Suprapubic skin (tissue), 4 donors: ENCODE measurements around the gene IFT74. TPM values are rescaled to one million over a fixed set of nuclear protein-coding genes. Genes with fewer than 3 reads are reported as not detected.

ENCODE experiments used
- DNase-seq, 2 donors: peaks; one replicate each; pipeline ENCODE4 v3.0.0-alpha.2; 2019; ENCODE audit warnings: low spot score in 2 of 2
- H3K27ac ChIP-seq: fragments of 200-600 bp; sonication (generic); one replicate; pipeline ENCODE4 v1.5.1; 2019
- H3K27me3 ChIP-seq: fragments of 200-600 bp; sonication (generic); one replicate; pipeline ENCODE4 v1.5.1; 2019
- H3K36me3 ChIP-seq: fragments of 200-600 bp; sonication (generic); one replicate; pipeline ENCODE4 v1.5.1; 2019
- H3K4me1 ChIP-seq: fragments of 200-600 bp; sonication (generic); one replicate; pipeline ENCODE4 v1.5.1; 2019
- H3K4me3 ChIP-seq: fragments of 200-600 bp; sonication (generic); one replicate; pipeline ENCODE4 v1.5.1; 2019; ENCODE audit warnings: mild to moderate bottlenecking
- H3K9me3 ChIP-seq: fragments of 200-600 bp; sonication (generic); one replicate; pipeline ENCODE4 v1.5.1; 2019
- EP300 ChIP-seq: sonication (generic); formaldehyde crosslinking; IDR thresholded peaks from one replicate; pipeline ENCODE4 v1.6.1; 2017; ENCODE audit warnings: antibody characterized with exemption
- POLR2A ChIP-seq, 2 donors: fragments of 450-650 bp; IDR thresholded peaks; one replicate each; pipeline ENCODE4 v1.6.1; 2017; ENCODE audit warnings: antibody characterized with exemption in 2 of 2, mild to moderate bottlenecking in 2 of 2, moderate library complexity in 2 of 2
- POLR2AphosphoS5 ChIP-seq, 3 donors: sonication (generic); formaldehyde crosslinking; IDR thresholded peaks; one replicate each; pipeline ENCODE4 v1.6.1; 2017; ENCODE audit warnings: antibody characterized with exemption in 3 of 3
- WGBS: methylation state at CpG from one replicate; pipeline ENCODE4 v1.1.5; 2018; 5-methylcytosine and 5-hydroxymethylcytosine counted together
- total RNA-seq, 4 donors: library from RNA; depleted of rRNA; stranded (reverse); fragments of >200 nt; gene quantifications; one replicate each; pipeline ENCODE4 v1.1.0, GENCODE V29; 2016
- TF ChIP-seq, protein P1 (sequence below), 2 donors: fragments of 200-600 bp in 1 of 2; fragments of 450-650 bp in 1 of 2; sonication (generic) in 1 of 2; IDR thresholded peaks; one replicate each; pipeline ENCODE4 v1.5.1; 2016 to 2019; ENCODE audit warnings: antibody characterized with exemption in 2 of 2, mild to moderate bottlenecking in 1 of 2, moderate library complexity in 1 of 2

IFT74 gene
- total RNA-seq, 4 donors from 2014 or later, result 8.2 to 19.4 (median 11.1) TPM

DNA sequence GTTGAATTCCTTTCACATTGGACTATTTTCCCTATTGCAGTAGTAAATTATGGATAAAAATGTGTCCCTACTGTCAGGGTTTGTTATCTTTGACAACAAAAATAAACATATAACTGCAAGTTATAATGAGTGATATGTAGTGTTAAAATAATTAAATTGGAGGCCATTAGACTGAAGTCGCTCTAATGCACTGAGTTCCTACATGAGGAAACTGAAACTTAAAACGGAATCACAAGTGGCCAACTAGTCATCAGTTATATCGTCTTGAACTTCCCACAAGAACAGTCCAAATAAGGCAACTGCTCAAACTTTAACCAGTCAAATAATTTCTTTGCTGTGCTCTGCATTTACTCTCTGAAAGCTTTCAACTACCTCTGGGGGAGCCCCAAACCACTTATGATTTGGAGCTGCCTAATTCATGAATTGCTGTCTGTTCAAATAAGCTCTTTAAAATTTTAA, 2.1 kb upstream of the IFT74 start:
- no peaks in the 10 kb centered on the region for H3K9me3 ChIP-seq
- no peak overlapping the region for H3K27ac ChIP-seq
- DNase-seq, result no peak
- TF ChIP-seq EP300 (no peak), POLR2AphosphoS5 (IDR thresholded peaks at IDR 0.05) (no peak), POLR2A (IDR thresholded peaks at IDR 0.05) (no peak)
- TF ChIP-seq, protein P1, sequence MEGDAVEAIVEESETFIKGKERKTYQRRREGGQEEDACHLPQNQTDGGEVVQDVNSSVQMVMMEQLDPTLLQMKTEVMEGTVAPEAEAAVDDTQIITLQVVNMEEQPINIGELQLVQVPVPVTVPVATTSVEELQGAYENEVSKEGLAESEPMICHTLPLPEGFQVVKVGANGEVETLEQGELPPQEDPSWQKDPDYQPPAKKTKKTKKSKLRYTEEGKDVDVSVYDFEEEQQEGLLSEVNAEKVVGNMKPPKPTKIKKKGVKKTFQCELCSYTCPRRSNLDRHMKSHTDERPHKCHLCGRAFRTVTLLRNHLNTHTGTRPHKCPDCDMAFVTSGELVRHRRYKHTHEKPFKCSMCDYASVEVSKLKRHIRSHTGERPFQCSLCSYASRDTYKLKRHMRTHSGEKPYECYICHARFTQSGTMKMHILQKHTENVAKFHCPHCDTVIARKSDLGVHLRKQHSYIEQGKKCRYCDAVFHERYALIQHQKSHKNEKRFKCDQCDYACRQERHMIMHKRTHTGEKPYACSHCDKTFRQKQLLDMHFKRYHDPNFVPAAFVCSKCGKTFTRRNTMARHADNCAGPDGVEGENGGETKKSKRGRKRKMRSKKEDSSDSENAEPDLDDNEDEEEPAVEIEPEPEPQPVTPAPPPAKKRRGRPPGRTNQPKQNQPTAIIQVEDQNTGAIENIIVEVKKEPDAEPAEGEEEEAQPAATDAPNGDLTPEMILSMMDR (IDR thresholded peaks at IDR 0.05), result no peak
- H3K36me3 ChIP-seq, result no peaks in the 10 kb centered on the region
- no peaks in the 10 kb centered on the region for H3K27me3 ChIP-seq
- WGBS, result 78% methylated on average over 3 of the region's 3 CpGs
- peaks cover 20% of the 10 kb centered on the region for H3K4me1 ChIP-seq
- H3K4me3 ChIP-seq, result no peak overlapping the region

GRCh38 chr9:26955222-26955903, 849 bp upstream of the IFT74 start:
- H3K4me3 ChIP-seq, result peak overlapping the region; percentile 69
- no peaks in the 10 kb centered on the region for H3K9me3 ChIP-seq
- peaks cover 20% of the 10 kb centered on the region for H3K4me1 ChIP-seq
- WGBS, result 57% methylated on average over 4 of the region's 4 CpGs
- no peaks in the 10 kb centered on the region for H3K27me3 ChIP-seq
- no peak for DNase-seq
- H3K27ac ChIP-seq, result peak overlapping the region; percentile 94
- TF ChIP-seq EP300 (no peak), POLR2AphosphoS5 (IDR thresholded peaks at IDR 0.05) (no peak), POLR2A (IDR thresholded peaks at IDR 0.05) (no peak)
- TF ChIP-seq, protein P1 (IDR thresholded peaks at IDR 0.05), result no peak
- H3K36me3 ChIP-seq, result no peaks in the 10 kb centered on the region

DNA sequence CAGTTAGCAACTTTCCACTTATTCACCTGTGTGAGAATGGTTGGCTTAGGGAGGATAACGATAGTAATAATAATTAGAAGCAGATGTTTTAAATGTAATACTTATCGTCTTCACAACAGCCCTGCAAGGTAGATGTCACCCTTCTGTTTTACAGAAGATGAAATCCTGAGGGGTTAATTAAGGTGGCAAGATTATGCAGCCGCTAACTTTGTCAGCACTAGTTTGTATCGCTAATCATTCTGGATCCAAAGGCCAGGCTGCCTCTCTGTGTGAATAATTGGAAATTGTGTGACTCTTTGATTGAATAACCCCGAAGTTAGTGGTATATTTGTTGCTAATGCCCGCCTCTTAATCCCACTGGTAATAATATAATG, 635 bp downstream of the IFT74 start:
- no peak for TF ChIP-seq EP300
- no peak for TF ChIP-seq POLR2A (IDR thresholded peaks at IDR 0.05)
- TF ChIP-seq, protein P1 (IDR thresholded peaks at IDR 0.05), result no peak
- no peak for TF ChIP-seq POLR2AphosphoS5 (IDR thresholded peaks at IDR 0.05)
- no peak for DNase-seq
- H3K27ac ChIP-seq, result peak overlapping the region; percentile 94
- H3K27me3 ChIP-seq, result no peaks in the 10 kb centered on the region
- H3K4me3 ChIP-seq, result peak overlapping the region; percentile 69
- no peaks in the 10 kb centered on the region for H3K9me3 ChIP-seq
- 26% methylated on average over 6 of the region's 6 CpGs for WGBS
- peaks cover 20% of the 10 kb centered on the region for H3K4me1 ChIP-seq
- H3K36me3 ChIP-seq, result no peaks in the 10 kb centered on the region

DNA sequence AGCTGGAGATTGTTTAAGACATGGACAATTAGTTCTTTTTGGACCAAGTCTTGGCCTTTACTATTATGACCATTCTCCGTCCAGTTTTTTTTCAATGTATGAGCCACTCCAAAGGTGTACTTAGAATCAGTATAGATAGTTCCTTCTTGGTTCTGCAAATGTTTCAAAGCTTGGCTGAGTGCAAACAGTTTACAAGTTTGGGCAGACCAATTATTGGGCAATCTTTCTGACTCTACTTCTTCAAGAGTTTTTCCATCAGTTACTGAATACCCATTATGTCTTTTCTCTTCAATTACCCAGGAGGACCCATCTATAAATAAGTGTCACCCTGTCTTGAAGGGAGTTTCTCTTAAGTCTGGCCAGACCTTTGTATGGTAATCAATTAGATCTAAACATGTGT, 15.5 kb downstream of the IFT74 start:
- Histone ChIP-seq H3K4me3 (no peak overlapping the region), H3K9me3 (no peaks in the 10 kb centered on the region), H3K27me3 (no peaks in the 10 kb centered on the region), H3K36me3 (peaks cover 4% of the 10 kb centered on the region), H3K4me1 (no peaks in the 10 kb centered on the region), H3K27ac (no peak overlapping the region)
- TF ChIP-seq POLR2A (IDR thresholded peaks at IDR 0.05) (no peak), POLR2AphosphoS5 (IDR thresholded peaks at IDR 0.05) (no peak), EP300 (no peak)
- TF ChIP-seq, protein P1 (IDR thresholded peaks at IDR 0.05), result no peak
- DNase-seq, result no peak
- WGBS, result 86% methylated on average over 1 of the region's 1 CpG

- Histone ChIP-seq H3K27me3 (no peaks in the 10 kb centered on the region), H3K27ac (no peak overlapping the region), H3K36me3 (peaks cover 6% of the 10 kb centered on the region), H3K4me1 (no peaks in the 10 kb centered on the region), H3K4me3 (no peak overlapping the region), H3K9me3 (no peaks in the 10 kb centered on the region)
- DNase-seq, result no peak
- WGBS, result 95% methylated on average over 5 of the region's 5 CpGs
- TF ChIP-seq EP300 (no peak), POLR2AphosphoS5 (IDR thresholded peaks at IDR 0.05) (no peak), POLR2A (IDR thresholded peaks at IDR 0.05) (no peak)
- TF ChIP-seq, protein P1 (IDR thresholded peaks at IDR 0.05), result no peak
Measured at GRCh38 chr9:26973989-26974388, 17.8 kb downstream of the IFT74 start.
